GM11168 (cell line): ENCODE data around the gene GDPGP1.

Experiments used
- in situ Hi-C: fragments of 300-500 bp; cut with MboI; formaldehyde crosslinking; loops from one replicate; pipeline ENCODE4 v1.12.0; 2022; ENCODE audit warnings: low sequenced_read_pairs; ENCODE audit not compliant: unreplicated experiment

The GDPGP1 gene

DNA sequence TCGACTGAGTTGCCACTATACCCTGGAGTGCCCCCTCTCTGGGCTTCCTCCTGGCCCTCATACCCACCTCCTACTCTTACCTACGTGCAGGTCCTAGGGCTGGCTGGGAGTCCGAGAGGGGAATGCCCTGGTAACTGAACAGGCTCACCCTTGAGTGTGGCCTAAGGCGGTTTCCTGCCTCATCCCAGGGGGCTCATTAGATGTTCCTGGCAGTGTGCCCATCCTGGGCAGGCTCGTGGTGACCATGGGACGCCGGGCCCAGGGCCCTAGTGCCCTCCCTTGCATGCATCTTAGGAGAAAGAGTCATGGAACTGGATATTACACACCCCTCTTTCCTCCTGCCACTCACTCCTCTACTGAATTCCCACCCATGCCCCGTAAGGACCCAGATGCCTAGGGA, 30.1 kb upstream of the GDPGP1 start:
- in situ Hi-C loops, result no loop called here

DNA sequence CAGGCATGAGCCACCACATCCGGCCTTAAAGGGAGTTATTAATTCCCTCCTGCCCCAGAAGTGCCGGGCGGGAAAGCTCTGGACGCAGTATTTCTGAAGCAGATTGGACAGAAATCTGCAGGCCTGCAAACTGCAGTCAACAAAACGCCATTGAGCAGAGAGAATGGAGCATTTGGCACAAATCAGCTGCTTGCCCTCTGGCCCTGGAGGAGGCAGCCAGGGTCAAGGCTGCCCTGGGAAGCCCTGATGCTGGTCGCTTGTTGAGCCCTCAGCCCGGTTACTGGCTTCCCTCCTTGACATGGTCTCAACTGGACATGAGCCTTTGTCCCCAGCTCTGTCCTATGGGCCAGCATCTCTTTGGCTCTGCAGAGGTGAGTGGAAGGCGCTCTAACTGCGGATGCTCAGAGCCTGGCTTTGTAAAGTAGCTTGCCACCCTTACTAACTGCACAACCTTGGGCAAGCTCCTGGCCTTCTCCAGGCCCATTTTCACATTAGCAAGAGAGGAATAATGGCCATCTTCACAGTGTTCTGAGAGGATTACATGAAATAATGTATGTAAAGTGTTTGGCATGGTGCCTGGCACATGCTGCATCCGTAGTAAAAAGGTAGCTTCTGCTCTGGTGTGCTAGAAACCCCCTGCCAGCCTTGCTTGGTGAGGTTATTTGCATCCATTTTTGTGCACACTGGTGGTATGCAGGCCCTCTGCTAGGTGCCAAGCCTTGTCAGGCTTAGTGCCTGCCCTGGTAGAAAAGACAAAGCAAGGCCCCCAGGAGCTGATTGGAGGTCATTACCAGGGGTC, 28.8 kb upstream of the GDPGP1 start:
- in situ Hi-C loops, result no loop called here

DNA sequence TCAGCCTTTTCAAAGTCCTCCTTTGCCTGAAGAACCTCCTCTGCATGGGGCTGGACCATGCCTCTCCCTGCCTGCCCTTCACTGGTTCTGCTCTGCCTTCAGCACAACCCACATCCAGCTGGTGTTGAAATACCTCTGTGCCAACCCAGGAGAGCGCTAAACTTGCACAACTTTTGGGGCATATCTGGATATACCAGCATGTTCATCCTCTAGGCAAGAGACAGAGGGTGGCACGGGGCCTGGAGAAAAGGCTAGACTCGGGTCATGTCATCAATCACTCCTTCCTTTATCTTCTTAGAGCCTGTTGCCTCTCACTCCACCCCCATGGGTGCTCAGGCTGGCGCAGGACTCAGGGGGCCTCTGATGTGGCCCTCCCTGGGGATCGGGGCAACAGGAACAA, 28.1 kb upstream of the GDPGP1 start:
- in situ Hi-C loops, result no loop called here

DNA sequence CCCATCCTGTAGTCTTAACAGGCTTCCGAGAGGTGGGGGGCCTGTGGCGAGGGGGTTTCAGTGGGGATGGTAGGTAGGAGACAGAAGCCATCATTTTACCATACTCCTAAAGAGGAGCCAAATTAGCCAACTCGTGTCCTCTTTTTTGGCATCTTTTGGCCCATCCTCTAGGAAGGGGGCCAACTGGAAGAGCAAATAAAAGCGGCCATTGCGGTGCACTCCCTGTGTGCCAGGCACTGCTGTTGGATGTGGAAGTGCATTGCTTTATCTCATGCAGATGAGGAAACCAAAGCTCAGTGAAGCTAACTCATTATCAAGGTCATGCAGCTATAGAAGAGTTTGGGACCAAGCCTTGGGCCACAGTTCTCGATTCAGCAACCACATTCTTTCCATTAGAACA, 26.8 kb upstream of the GDPGP1 start:
- in situ Hi-C loops, result no loop called here

DNA sequence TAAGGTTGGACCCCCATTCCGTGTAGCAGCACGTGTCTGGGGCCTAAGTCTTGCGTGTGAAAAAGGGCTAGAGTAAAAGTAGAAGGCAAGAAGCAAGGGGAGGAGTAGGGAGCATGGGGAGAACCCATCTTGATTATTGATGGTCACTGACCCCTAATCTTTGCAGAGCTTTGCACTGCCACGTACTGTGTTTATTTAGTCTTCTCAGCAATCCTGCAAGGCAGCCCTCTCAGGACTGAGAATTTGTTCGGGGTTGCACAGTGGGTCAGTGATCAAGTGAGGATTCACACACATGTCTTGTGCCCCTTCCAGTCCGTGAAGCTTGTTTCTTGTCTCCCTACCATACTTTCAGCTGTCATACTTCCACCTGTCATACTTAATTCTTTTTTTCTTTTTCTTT, 25.7 kb upstream of the GDPGP1 start:
- in situ Hi-C loops, result no loop called here

DNA sequence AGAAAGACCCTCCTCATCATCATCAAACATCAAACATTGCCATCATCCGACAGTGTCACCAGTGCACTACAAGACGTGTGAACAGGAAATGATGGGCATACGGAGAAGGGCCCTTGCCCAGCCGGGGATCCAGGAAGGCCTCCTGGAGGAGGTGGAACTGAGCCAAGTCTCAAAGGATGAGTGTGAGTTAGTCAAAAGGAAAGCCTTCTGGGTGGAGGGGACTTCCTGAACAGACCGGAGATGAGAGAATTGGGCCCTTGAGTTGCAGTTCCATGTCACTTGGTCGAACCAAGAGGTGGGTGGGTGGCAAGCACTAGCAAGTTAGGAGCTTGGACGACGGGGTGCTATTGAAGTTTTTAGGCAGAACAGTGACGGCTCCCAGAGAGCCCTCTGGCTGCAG, 24.4 kb upstream of the GDPGP1 start:
- in situ Hi-C loops, result no loop called here

DNA sequence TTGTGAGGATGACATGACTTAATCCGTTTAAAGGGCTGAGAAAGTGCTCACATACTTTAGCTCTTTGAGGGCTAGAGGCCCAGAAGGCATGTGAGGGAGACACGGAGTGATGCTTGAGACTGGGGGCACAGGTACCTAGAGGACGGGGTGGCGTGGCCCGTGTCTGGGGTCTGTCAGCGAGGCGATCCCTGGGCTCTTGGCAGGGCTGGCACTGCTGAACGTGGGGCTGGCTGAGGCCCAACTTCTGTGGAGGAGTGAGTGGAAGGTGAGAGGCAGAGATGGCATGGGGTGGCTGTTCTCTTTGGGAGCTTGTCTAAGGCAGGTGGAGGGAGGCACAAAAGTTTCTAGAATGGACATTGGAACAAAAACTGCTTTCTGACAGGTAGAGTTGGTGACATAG, 23.4 kb upstream of the GDPGP1 start:
- in situ Hi-C loops, result no loop called here

DNA sequence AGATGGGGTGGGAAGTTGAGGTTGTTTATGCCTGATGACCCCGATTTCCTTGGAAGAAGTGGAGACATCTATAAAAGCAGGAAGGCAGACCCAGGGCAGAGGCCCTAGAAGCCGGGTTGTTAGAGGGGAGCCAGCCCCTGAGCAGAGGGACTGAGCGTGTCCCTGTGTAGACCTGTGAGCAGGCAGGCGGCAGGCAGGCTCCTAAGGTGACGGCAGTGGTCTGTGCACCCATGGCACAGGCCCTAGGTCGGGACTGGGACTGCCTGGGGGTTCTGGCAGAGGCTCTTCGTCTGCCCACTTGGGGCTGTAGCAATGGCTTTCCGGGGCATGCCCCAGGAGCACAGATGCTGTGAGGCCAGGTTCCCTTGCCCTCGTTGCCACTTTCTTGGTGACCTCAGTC, 23.0 kb upstream of the GDPGP1 start:
- in situ Hi-C loops, result no loop called here

DNA sequence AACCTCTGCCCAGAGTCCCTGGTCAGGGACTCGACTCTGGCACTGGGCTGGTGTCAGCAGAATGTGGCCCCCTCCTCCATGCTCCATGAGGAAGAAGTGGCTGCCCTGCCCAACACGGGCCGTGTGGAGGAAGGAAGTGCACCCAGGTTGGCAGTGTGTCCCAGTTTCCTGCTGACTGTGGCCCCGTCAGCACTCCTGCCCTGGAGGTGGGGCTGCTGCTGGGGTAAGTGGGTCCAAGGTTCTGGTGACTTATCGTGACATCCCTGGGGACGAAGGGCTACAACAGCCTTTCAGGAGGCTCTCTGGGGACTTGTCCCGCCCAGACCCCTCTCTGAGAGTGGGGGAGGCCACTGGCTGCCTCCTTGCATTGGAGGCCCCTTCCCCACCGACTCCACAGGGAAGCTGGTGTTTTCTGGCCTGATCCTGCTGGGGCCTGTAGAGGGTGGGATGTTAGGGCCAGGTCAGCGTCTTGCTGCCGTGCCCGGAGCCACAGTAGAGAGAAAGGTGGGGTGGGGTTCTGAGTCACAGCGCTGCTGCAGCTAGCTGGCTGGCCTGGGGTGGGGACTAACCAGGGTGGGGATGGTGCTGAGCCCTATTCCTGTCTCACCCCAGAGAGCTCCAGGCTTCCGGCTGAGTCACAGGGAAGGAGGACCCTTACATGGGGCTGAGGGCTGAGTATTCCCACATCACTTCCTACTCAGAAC, 22.4 kb upstream of the GDPGP1 start:
- in situ Hi-C loops, result no loop called here

DNA sequence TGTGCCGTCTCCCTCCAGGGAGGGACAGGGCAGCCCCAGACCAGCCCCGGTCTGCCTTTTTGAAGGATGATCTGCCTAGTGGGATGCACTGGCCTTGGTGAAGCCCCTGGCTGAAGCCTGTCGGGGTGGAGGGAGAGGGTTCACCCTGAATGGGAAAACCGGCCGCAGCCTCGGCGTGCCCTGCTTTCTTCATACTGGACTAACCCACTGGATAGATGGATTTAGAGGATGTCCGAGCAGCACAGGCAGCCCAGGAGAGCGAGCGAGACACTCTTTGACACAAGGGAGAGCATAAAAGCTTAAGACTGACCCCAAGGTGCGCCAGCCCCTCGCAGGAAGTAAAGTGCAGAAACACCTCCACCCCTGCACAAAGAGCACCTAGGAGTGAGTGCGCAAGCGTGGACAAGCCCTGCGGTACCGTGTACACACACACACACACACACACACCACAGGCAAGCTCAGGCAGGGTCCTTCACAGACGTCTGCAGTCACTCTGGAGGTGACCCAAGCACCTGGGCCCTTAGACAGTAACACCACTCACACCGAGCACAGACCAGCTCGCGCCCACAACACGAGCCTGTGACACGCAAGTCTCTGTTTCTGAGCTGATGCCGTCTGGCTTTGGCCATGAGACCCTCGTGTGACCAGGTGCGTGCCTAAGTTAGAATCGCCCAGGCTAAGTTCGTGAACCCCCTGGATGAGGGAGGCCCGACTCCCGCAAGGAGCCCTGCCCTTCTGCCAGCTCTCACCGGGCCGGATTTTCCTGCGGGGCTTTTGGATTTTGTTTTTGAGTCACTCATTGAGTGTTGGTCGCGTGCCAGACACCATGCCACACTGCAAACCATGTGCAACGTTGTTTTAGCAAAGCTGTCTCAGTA, 21.5 kb upstream of the GDPGP1 start:
- in situ Hi-C loops, result no loop called here

DNA sequence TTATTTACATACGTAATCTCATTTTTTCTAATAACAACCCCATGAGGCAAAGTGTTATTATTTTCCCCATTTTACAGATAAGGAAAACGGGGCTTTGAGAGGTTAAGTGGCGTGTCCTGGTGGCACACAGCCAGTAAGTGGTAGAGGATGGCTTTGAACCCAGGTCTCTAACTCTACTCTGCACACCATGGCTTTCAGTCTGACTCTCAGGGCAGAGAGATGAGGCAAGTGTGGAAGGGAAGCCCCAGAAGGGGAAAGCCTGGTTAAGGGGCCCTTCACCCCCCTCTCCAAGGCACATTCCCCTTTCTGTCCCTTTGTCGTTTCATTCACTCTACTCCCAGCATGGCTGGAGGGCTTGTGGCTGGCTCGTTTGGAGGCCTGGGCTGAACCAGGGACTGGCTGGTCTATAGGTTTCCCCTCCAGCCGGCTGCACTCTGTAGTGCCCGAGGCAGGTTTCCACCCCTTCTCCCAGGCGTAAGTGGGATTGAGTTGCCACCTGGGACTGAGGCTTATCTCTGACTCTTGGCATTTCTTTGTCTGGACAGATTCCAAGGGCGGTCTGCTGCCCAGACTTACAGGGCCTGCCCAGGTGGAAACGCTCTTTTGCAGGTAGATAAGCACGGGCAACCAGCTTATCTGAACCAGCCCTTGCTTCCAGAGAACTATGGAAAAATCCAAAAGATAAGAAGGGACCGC, 20.7 kb upstream of the GDPGP1 start:
- in situ Hi-C loops, result no loop called here

DNA sequence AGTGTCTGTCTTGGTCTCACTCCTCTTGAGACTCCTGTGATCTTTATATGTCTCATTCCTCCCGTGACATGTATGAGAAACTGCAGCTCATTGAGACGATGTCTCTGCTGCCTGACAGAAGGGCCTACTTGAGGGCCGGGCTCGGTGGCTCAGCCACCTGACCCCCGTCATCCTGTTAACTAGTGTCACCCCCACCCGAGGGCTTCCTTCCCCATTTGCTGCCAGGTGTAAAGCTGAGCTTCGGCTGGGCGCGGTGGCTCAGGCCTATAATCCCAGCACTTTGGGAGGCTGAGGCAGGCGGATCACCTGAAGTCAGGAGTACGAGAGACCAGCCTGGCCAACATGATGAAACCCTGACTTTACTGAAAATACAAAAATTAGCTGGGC, 20.2 kb upstream of the GDPGP1 start:
- in situ Hi-C loops, result no loop called here

DNA sequence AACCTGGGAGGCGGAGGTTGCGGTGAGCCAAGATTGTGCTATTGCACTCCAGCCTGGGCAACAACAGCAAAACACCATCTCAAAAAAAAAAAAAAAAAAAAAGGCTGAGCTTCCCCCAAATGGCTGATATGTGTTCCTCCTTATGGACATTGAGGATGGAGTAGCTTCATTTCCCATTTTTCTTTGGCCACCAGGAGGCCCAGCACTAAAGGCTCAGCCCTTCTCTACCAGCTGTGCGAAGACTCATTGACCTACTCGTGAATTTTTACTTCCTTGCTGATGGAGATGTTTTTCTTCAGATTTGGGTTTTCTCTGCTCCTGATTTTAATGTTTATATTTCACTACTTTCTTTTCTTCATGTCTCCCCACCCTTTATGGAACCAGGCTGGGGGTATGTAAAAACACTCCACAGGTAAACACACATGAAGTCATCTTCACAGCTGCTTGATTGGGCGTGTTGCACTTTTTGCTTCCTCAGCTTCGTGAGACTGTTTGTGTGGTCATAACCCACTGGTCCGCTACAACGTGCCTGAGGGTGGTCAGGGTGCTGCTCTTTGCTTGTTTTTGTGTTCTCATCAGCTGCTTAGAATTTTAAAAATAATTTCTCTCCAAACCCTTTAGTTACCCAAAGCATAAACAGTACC, 19.3 kb upstream of the GDPGP1 start:
- in situ Hi-C loops, result no loop called here

DNA sequence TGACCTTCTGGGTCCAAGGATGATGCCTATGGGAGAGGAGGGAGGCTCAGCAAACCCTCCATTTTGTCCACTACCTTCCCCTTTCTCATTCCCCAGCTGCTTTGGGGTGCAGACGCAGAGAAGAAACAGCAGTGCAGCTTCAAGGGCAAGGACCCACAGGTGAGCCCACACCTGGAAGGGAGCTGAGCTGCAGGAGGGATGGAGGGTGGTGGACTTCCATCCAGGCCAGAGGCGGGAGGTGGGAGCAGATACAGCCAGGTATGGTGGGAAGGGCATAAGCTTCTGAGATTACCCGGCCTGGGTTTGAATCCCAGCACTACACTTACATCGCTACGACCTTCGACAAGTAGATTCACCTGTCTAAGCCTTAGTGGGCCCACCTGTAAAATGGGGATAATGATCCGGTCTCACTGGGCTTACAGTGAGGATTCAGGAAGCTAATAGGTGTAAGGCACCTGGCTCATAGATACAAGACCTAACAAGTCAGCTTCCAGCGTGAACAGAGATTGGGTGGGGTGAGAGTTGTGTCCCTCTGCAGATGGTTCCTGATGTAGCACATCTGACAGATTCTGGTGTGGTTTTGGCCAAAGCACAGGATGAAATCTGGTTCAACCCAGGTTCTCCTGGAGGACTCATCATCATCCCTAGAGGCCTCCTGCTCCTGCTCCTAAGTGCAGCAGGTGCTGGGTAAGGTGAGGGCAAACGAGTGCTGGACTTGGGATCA, 16.2 kb upstream of the GDPGP1 start:
- in situ Hi-C loops, result no loop called here

DNA sequence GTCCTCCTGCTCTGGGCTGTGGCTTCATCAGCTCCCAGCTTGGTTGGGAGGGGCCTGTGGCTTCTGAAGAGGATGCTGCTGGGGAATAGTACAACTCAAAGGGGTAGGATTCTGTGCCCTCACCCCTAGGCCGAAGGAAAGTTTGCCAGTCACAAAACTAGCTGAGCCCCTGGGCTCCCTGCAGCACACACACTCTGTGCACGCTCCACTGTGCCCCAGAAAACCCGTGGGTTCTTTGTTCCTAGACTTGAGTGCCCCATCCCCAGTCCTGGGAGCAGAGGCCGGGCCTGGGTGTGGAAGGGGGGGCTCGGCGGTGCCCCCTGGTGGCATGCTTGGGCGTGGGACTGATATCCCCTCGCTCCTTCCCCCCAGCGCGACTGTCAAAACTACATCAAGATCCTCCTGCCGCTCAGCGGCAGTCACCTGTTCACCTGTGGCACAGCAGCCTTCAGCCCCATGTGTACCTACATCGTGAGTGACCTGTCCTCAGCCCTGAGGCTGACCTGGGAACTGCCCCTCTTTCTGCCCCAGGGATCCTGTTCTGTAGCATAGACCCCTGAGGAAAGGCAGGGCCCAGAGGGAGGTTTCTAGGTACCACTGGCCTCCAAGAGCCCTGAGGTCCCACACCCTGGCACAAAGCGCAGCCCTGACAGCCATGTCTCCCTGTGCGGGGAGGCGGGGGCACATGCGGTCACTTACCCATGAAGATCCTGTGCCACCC, 14.4 kb upstream of the GDPGP1 start:
- in situ Hi-C loops, result loop anchor here (10.0 kb wide), 1 partner anchor 55 kb away; no protein-coding TSS in a partner anchor

DNA sequence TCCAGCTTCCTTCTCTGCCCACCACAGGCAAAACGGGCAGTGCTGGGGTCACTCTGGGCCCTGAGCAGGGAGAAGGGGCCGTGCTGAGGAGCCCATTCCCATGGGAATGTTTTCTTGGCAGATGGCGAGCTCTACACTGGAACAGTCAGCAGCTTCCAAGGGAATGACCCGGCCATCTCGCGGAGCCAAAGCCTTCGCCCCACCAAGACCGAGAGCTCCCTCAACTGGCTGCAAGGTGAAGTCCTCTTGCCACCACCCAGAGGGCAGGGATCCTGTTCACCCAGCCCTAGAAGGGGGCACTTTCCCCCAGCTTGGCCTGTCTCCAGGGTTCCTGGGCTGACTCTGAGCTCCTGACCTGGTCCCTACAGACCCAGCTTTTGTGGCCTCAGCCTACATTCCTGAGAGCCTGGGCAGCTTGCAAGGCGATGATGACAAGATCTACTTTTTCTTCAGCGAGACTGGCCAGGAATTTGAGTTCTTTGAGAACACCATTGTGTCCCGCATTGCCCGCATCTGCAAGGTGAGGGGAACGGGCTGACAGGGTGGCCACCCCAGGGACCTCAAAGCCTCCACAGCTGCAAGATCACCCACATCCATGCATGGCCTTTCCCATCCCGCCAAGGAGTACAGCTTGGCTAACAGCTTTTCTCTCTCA, 12.6 kb upstream of the GDPGP1 start:
- in situ Hi-C loops, result loop anchor here (10.0 kb wide), 1 partner anchor 57 kb away; no protein-coding TSS in a partner anchor

DNA sequence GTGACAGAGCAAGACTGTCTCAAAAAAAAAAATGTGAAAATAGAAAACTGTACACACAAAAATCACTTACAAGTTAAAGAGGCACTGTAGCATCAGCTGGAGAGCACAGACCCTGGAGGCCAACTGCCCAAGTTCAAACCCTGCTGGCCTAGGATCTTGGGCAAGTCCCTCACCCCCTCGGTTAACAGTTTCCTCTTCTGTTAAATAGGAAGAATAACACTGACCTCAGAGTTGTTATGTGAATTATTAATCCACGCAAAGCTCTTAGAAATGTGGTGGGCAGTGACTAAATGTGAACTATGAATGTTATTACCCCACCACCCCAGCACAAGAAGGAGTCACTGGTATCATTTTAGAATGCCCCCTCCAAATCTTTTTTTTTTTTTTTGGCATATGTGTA, 11.5 kb upstream of the GDPGP1 start:
- in situ Hi-C loops, result loop anchor here (10.0 kb wide), 1 partner anchor 58 kb away; no protein-coding TSS in a partner anchor
